GM19025 (cell line): Measurements from ENCODE around the gene ARID3B.
A peak's percentile ranks its signal among the peaks of the same experiment; 100 is the strongest.
"Not testable (repeated sequence)": the region's sequence is repeated elsewhere in the genome, so short reads cannot be mapped to it uniquely, and the experiment has no call there.

Experiments used
- ATAC-seq: cut with Tn5 transposase; IDR thresholded peaks from one replicate; pipeline ENCODE4 v1.9.1; 2021; ENCODE audit warnings: mild to moderate bottlenecking, low read depth, moderate library complexity; ENCODE audit not compliant: unreplicated experiment

ARID3B gene

GRCh38 chr15:74531144-74531811 is 9.7 kb upstream of the ARID3B start:
- no peak for ATAC-seq

GRCh38 chr15:74535388-74536084 is 5.5 kb upstream of the ARID3B start:
- no peak for ATAC-seq

- no peak for ATAC-seq
Observed at GRCh38 chr15:74537736-74538135, 3.3 kb upstream of the ARID3B start.

GRCh38 chr15:74539521-74539920 is 1.5 kb upstream of the ARID3B start:
- not testable (repeated sequence) for ATAC-seq

- ATAC-seq: no peak
Observed at GRCh38 chr15:74540161-74540760, 759 bp upstream of the ARID3B start.

- ATAC-seq: peak; percentile 30
Observed at GRCh38 chr15:74541494-74542165, 610 bp downstream of the ARID3B start.

GRCh38 chr15:74542166-74543042 is 1.4 kb downstream of the ARID3B start:
- ATAC-seq: no peak

GRCh38 chr15:74543043-74543422 is 2.0 kb downstream of the ARID3B start:
- ATAC-seq: no peak

GRCh38 chr15:74543583-74543982 is 2.6 kb downstream of the ARID3B start:
- ATAC-seq: no peak

- ATAC-seq: no peak
Observed at GRCh38 chr15:74545086-74545485, 4.1 kb downstream of the ARID3B start.

GRCh38 chr15:74545776-74546656 is 5.0 kb downstream of the ARID3B start:
- ATAC-seq: peak; percentile 61

GRCh38 chr15:74547616-74548015 is 6.6 kb downstream of the ARID3B start:
- no peak for ATAC-seq

- no peak for ATAC-seq
Observed at GRCh38 chr15:74548241-74548640, 7.2 kb downstream of the ARID3B start.

GRCh38 chr15:74549816-74550215 is 8.8 kb downstream of the ARID3B start:
- ATAC-seq: no peak

- ATAC-seq: no peak
Observed at GRCh38 chr15:74551714-74552113, 10.7 kb downstream of the ARID3B start.

- ATAC-seq: no peak
Observed at GRCh38 chr15:74552773-74553441, 11.9 kb downstream of the ARID3B start.

GRCh38 chr15:74555192-74555591 is 14.2 kb downstream of the ARID3B start:
- ATAC-seq: no peak

GRCh38 chr15:74558706-74559105 is 17.7 kb downstream of the ARID3B start:
- ATAC-seq: no peak

GRCh38 chr15:74563442-74563841 is 22.4 kb downstream of the ARID3B start:
- ATAC-seq: no peak
